Liver (tissue), 9 donors: ENCODE measurements around the gene TRIM9. TPM values are rescaled to one million over a fixed set of nuclear protein-coding genes. Genes with fewer than 3 reads are reported as not detected.

Source experiments
- DNase-seq: peaks from one replicate; pipeline ENCODE4 v3.0.0-alpha.2; 2017; ENCODE audit warnings: low spot score
- H3K27ac ChIP-seq, 2 donors: one replicate each; pipeline ENCODE4 v1.7.0; 2013; ENCODE audit warnings: inconsistent platforms in 2 of 2, low read length in 2 of 2, control low read depth in 1 of 2, low read depth in 1 of 2, mild to moderate bottlenecking in 1 of 2
- H3K27me3 ChIP-seq, 4 donors: one replicate each; pipeline versions ENCODE4 v1.6.1 to v1.7.0; 2013; ENCODE audit warnings: low read length in 3 of 4, inconsistent platforms in 1 of 4, mild to moderate bottlenecking in 1 of 4, moderate library complexity in 1 of 4; ENCODE audit not compliant: control insufficient read depth in 4 of 4, insufficient read depth in 4 of 4
- H3K36me3 ChIP-seq, 4 donors: one replicate each; pipeline versions ENCODE4 v1.6.1 to v1.7.0; 2013; ENCODE audit warnings: low read length in 3 of 4, mild to moderate bottlenecking in 3 of 4, low read depth in 1 of 4, moderate library complexity in 1 of 4; ENCODE audit not compliant: control insufficient read depth in 4 of 4, insufficient read depth in 3 of 4
- H3K4me1 ChIP-seq, 4 donors: one replicate each; pipeline versions ENCODE4 v1.6.1 to v1.7.0; 2013; ENCODE audit warnings: low read length in 3 of 4, mild to moderate bottlenecking in 3 of 4, moderate library complexity in 1 of 4; ENCODE audit not compliant: control insufficient read depth in 4 of 4, insufficient read depth in 4 of 4
- H3K4me3 ChIP-seq, 3 donors: one replicate each; pipeline versions ENCODE4 v1.6.1 to v1.7.0; 2013; ENCODE audit warnings: low read length in 3 of 3, control low read depth in 1 of 3, low read depth in 1 of 3, mild to moderate bottlenecking in 1 of 3
- H3K9ac ChIP-seq, 2 donors: one replicate each; pipeline ENCODE4 v1.7.0; 2013; ENCODE audit warnings: low read length in 2 of 2, mild to moderate bottlenecking in 2 of 2, moderate library complexity in 2 of 2, control low read depth in 1 of 2, low read depth in 1 of 2
- H3K9me3 ChIP-seq, 4 donors: one replicate each; pipeline versions ENCODE4 v1.6.1 to v1.7.0; 2013; ENCODE audit warnings: low read length in 3 of 4; ENCODE audit not compliant: control insufficient read depth in 4 of 4
- EGR1 ChIP-seq, 2 donors: IDR thresholded peaks; 2 replicates each; pipeline ENCODE4 v1.6.1; 2016 to 2018; ENCODE audit warnings: antibody characterized with exemption in 2 of 2, low read depth in 2 of 2
- FOXA1 ChIP-seq: IDR thresholded peaks from 2 replicates; pipeline ENCODE4 v1.6.1; 2016; ENCODE audit warnings: antibody characterized with exemption
- FOXA2 ChIP-seq: IDR thresholded peaks from 2 replicates; pipeline ENCODE4 v1.6.1; 2016; ENCODE audit warnings: antibody characterized with exemption
- GABPA ChIP-seq, 2 donors: IDR thresholded peaks in 1 of 2; conservative IDR thresholded peaks in 1 of 2; 2 replicates each; pipeline ENCODE4 v1.6.1; 2016; ENCODE audit warnings: antibody characterized with exemption in 2 of 2, mild to moderate bottlenecking in 1 of 2, moderate library complexity in 1 of 2
- HNF4A ChIP-seq, 2 donors: conservative IDR thresholded peaks; 2 replicates each; pipeline ENCODE4 v1.6.1; 2016; ENCODE audit warnings: antibody characterized with exemption in 2 of 2, mild to moderate bottlenecking in 2 of 2
- HNF4G ChIP-seq: IDR thresholded peaks from 2 replicates; pipeline ENCODE4 v1.6.1; 2016; ENCODE audit warnings: antibody characterized with exemption
- JUND ChIP-seq, 2 donors: IDR thresholded peaks; 2 replicates each; pipeline ENCODE4 v1.6.1; 2016; ENCODE audit warnings: antibody characterized with exemption in 2 of 2
- NR2F2 ChIP-seq: IDR thresholded peaks from 2 replicates; pipeline ENCODE4 v1.6.1; 2016; ENCODE audit warnings: antibody characterized with exemption
- RAD21 ChIP-seq, 2 donors: IDR thresholded peaks; 2 replicates each; pipeline ENCODE4 v1.6.1; 2016; ENCODE audit warnings: antibody characterized with exemption in 2 of 2, mild to moderate bottlenecking in 2 of 2
- RXRA ChIP-seq, 2 donors: IDR thresholded peaks; 2 replicates each; pipeline ENCODE4 v1.6.1; 2017 to 2018; ENCODE audit warnings: antibody characterized with exemption in 2 of 2, mild to moderate bottlenecking in 1 of 2
- SP1 ChIP-seq: IDR thresholded peaks from 2 replicates; pipeline ENCODE4 v1.6.1; 2018; ENCODE audit warnings: antibody characterized with exemption, mild to moderate bottlenecking
- TAF1 ChIP-seq: conservative IDR thresholded peaks from 2 replicates; pipeline ENCODE4 v1.6.1; 2016; ENCODE audit warnings: antibody characterized with exemption, mild to moderate bottlenecking
- YY1 ChIP-seq: IDR thresholded peaks from 2 replicates; pipeline ENCODE4 v1.6.1; 2016; ENCODE audit warnings: antibody characterized with exemption, mild to moderate bottlenecking
- WGBS: extraction: QIAGEN DNeasy Blood & Tissue Kit; methylation state at CpG from one replicate; pipeline ENCODE4 v1.1.7; 2013; 5-methylcytosine and 5-hydroxymethylcytosine counted together
- polyA plus RNA-seq, 2 donors: library from polyadenylated mRNA; stranded (reverse) in 1 of 2; unstranded in 1 of 2; fragments of 200-250 nt in 1 of 2; fragments of >200 nt in 1 of 2; fragmentation: Nextera tagmentation in 1 of 2; extraction: Ambion mirVana in 1 of 2; gene quantifications; one replicate each; pipeline versions ENCODE4 v1.2.1 to v1.2.3, GENCODE V29; 2013 to 2015
- total RNA-seq, 2 donors: library from RNA; depleted of rRNA; stranded (reverse); fragments of >200 nt; gene quantifications; one replicate each; pipeline ENCODE4 v1.2.3, GENCODE V29; 2014
- TF ChIP-seq, protein P1 (sequence below): IDR thresholded peaks from 2 replicates; pipeline ENCODE4 v1.6.1; 2016; ENCODE audit warnings: antibody characterized with exemption
- TF ChIP-seq, protein P2 (sequence below): IDR thresholded peaks from 2 replicates; pipeline ENCODE4 v1.6.1; 2016; ENCODE audit warnings: antibody characterized with exemption
- TF ChIP-seq, protein P3 (sequence below): IDR thresholded peaks from 2 replicates; pipeline ENCODE4 v1.6.1; 2016; ENCODE audit warnings: antibody characterized with exemption
- TF ChIP-seq, protein P4 (sequence below): IDR thresholded peaks from 2 replicates; pipeline ENCODE4 v1.6.1; 2016; ENCODE audit warnings: antibody characterized with exemption, mild to moderate bottlenecking
- TF ChIP-seq, protein P5 (sequence below): fragments of 150-350 bp; IDR thresholded peaks from 2 replicates; pipeline ENCODE4 v1.5.1; 2017; ENCODE audit warnings: improper control_type of control experiment, low read depth, low read length; ENCODE audit not compliant: missing input control
- donor health status: healthy.
- donor health status: healthy.
- donor health status: healthy.
- donor health status: healthy.
- donor health status: healthy.

TRIM9 gene
- total and polyA plus RNA-seq, 4 donors: 0.09 to 1.6 (median 0.18) TPM

GRCh38 chr14:50935126-50936015, 159.5 kb downstream of the TRIM9 start:
- WGBS: 27% methylated on average over 5 of the region's 5 CpGs
- DNase-seq: no peak
- peaks cover 0 to 26% (median 20%) of the 10 kb centered on the region in 4 donors for H3K36me3 ChIP-seq
- peak overlapping the region in 2 of 3 donors; percentile 27 to 28 for H3K4me3 ChIP-seq
- TF ChIP-seq JUND (IDR thresholded peaks at IDR 0.05) (peak; percentile 69 to 78), RAD21 (IDR thresholded peaks at IDR 0.05) (peak; percentile 24 to 31), EGR1 (IDR thresholded peaks at IDR 0.05; ENCODE audit: low read depth in 2 of 2) (peak; percentile 9 to 38), FOXA1 (peak; percentile 95), HNF4A (conservative IDR thresholded peaks at IDR 0.05) (peak; percentile 97), FOXA2 (peak; percentile 99), YY1 (peak; percentile 61), RXRA (IDR thresholded peaks at IDR 0.05) (peak; percentile 99), GABPA (IDR thresholded peaks at IDR 0.05 in 1 of 2, conservative IDR thresholded peaks at IDR 0.05 in 1 of 2) (peak in 1 of 2 donors; percentile 45), TAF1 (no peak), SP1 (peak; percentile 97), HNF4G (peak; percentile 90), NR2F2 (peak; percentile 96)
- TF ChIP-seq, protein P1, sequence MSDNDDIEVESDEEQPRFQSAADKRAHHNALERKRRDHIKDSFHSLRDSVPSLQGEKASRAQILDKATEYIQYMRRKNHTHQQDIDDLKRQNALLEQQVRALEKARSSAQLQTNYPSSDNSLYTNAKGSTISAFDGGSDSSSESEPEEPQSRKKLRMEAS: peak; percentile 59
- TF ChIP-seq, protein P2, sequence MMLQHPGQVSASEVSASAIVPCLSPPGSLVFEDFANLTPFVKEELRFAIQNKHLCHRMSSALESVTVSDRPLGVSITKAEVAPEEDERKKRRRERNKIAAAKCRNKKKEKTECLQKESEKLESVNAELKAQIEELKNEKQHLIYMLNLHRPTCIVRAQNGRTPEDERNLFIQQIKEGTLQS: no peak
- TF ChIP-seq, protein P3, sequence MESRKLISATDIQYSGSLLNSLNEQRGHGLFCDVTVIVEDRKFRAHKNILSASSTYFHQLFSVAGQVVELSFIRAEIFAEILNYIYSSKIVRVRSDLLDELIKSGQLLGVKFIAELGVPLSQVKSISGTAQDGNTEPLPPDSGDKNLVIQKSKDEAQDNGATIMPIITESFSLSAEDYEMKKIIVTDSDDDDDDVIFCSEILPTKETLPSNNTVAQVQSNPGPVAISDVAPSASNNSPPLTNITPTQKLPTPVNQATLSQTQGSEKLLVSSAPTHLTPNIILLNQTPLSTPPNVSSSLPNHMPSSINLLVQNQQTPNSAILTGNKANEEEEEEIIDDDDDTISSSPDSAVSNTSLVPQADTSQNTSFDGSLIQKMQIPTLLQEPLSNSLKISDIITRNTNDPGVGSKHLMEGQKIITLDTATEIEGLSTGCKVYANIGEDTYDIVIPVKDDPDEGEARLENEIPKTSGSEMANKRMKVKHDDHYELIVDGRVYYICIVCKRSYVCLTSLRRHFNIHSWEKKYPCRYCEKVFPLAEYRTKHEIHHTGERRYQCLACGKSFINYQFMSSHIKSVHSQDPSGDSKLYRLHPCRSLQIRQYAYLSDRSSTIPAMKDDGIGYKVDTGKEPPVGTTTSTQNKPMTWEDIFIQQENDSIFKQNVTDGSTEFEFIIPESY: peak; percentile 64
- TF ChIP-seq, protein P4, sequence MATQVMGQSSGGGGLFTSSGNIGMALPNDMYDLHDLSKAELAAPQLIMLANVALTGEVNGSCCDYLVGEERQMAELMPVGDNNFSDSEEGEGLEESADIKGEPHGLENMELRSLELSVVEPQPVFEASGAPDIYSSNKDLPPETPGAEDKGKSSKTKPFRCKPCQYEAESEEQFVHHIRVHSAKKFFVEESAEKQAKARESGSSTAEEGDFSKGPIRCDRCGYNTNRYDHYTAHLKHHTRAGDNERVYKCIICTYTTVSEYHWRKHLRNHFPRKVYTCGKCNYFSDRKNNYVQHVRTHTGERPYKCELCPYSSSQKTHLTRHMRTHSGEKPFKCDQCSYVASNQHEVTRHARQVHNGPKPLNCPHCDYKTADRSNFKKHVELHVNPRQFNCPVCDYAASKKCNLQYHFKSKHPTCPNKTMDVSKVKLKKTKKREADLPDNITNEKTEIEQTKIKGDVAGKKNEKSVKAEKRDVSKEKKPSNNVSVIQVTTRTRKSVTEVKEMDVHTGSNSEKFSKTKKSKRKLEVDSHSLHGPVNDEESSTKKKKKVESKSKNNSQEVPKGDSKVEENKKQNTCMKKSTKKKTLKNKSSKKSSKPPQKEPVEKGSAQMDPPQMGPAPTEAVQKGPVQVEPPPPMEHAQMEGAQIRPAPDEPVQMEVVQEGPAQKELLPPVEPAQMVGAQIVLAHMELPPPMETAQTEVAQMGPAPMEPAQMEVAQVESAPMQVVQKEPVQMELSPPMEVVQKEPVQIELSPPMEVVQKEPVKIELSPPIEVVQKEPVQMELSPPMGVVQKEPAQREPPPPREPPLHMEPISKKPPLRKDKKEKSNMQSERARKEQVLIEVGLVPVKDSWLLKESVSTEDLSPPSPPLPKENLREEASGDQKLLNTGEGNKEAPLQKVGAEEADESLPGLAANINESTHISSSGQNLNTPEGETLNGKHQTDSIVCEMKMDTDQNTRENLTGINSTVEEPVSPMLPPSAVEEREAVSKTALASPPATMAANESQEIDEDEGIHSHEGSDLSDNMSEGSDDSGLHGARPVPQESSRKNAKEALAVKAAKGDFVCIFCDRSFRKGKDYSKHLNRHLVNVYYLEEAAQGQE: peak; percentile 79
- TF ChIP-seq, protein P5, sequence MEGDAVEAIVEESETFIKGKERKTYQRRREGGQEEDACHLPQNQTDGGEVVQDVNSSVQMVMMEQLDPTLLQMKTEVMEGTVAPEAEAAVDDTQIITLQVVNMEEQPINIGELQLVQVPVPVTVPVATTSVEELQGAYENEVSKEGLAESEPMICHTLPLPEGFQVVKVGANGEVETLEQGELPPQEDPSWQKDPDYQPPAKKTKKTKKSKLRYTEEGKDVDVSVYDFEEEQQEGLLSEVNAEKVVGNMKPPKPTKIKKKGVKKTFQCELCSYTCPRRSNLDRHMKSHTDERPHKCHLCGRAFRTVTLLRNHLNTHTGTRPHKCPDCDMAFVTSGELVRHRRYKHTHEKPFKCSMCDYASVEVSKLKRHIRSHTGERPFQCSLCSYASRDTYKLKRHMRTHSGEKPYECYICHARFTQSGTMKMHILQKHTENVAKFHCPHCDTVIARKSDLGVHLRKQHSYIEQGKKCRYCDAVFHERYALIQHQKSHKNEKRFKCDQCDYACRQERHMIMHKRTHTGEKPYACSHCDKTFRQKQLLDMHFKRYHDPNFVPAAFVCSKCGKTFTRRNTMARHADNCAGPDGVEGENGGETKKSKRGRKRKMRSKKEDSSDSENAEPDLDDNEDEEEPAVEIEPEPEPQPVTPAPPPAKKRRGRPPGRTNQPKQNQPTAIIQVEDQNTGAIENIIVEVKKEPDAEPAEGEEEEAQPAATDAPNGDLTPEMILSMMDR: no peak
- no peaks in the 10 kb centered on the region for H3K27me3 ChIP-seq
- H3K27ac ChIP-seq: peak overlapping the region; percentile 75 to 81
- peaks cover 14 to 66% (median 64%) of the 10 kb centered on the region in 4 donors for H3K4me1 ChIP-seq
- H3K9ac ChIP-seq: no peak overlapping the region
- no peaks in the 10 kb centered on the region for H3K9me3 ChIP-seq
